HG03060 (cell line): ENCODE results near the gene PCDHGA10.
"Not testable (repeated sequence)": the region's sequence is repeated elsewhere in the genome, so short reads cannot be mapped to it uniquely, and the experiment has no call there.

Source experiments
- ATAC-seq: cut with Tn5 transposase; IDR thresholded peaks from one replicate; pipeline ENCODE4 v1.9.1; 2021; ENCODE audit warnings: low read depth, moderate number of reproducible peaks; ENCODE audit not compliant: unreplicated experiment

PCDHGA10 gene

DNA sequence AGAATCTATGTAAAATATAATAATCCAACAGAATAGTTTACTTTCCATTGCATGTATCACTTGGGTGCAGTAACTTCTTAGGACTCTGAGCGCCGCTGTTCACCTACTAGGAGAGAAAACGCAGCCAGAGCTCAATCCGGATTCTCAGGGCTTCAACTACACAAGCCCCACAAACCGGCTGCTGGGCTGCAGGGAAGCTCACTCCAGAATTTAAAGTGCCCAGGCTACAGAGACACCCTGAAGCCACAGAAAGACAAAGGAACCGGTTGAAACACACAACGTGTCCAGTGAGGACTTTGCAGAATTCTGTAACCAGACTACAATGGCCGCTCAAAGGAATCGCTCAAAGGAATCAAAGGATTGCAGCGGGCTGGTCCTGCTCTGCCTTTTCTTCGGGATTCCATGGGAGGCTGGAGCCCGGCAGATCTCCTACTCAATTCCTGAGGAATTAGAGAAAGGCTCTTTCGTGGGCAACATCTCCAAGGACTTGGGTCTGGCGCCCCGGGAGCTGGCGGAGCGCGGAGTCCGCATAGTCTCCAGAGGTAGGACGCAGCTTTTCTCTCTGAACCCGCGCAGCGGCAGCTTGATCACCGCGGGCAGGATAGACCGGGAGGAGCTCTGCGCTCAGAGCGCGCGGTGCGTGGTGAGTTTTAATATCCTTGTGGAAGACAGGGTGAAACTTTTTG, at the start of gene PCDHGA10:
Gene PCDHGA10, plus strand, starts transcription at position 134 of the 686 bp plus-strand sequence. Its CDS starts 189 bp downstream, at position 323.
- ATAC-seq = peak; percentile 85

- no peak for ATAC-seq
Observed at GRCh38 chr5:141363952-141364660, 48.7 kb upstream of the PCDHGA10 start, which contains the start of gene PCDHGA5. Gene PCDHGA5 (plus strand): TSS chr5:141364162. CDS start chr5:141364331, 169 bp downstream.

GRCh38 chr5:141366016-141366896, 46.5 kb upstream of the PCDHGA10 start:
- no peak for ATAC-seq

GRCh38 chr5:141369994-141370848, 42.6 kb upstream of the PCDHGA10 start, which contains the start of gene PCDHGB3:
Gene PCDHGB3 (plus strand): TSS chr5:141370242. CDS start chr5:141370395, 153 bp downstream.
- peak; percentile 88 for ATAC-seq

DNA sequence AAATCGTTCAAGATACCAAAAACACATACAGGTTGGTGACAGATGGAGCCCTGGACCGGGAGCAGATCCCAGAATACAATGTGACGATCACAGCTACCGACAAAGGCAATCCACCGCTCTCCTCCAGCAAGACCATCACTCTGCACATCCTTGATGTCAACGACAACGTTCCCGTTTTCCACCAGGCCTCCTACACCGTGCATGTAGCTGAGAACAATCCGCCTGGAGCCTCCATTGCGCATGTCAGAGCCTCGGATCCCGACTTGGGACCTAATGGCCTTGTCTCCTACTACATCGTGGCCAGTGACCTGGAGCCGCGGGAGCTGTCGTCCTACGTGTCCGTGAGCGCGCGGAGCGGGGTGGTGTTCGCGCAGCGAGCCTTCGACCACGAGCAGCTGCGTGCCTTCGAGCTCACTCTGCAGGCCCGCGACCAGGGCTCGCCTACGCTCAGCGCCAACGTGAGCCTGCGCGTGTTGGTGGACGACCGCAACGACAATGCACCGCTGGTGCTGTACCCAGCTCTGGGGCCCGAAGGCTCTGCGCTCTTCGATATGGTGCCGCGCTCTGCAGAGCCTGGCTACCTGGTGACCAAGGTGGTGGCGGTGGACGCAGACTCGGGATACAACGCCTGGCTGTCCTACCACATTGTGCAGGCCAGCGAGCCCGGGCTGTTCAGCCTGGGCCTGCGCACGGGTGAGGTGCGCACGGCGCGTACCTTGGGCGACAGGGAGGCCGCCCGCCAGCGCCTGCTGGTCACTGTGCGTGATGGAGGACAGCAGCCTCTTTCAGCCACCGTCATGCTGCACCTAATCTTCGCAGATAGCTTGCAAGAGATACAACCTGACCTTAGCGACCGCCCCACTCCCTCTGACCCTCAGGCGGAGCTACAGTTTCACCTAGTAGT, 41.0 kb upstream of the PCDHGA10 start:
- no peak for ATAC-seq

DNA sequence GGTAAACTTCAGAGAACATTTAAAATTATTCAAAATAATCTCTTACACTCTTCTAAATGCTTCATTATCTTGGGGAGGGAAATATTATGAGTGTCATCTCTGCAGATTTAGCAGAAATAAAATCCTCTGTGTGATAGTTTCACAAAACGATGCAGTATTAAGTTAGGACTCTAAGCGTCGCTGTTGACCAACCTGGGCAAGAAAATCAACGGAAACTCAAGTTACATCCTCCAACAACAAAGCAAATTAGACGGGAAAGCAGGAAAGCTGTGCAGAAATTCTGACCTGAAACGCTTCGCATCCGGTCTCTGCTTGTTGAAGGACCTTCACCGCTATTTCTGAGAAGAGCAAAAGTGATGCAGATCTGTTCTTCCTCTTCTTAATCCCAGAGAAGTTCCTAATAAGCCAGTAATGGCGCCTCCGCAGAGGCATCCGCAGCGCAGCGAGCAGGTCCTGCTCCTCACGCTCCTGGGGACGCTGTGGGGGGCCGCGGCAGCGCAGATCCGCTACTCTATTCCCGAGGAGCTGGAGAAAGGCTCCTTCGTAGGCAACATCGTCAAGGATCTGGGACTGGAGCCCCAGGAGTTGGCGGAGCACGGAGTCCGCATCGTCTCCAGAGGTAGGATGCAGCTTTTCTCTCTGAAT, 39.0 kb upstream of the PCDHGA10 start, which contains the start of gene PCDHGA6:
Gene PCDHGA6, plus strand, starts transcription at position 219 of the 645 bp plus-strand sequence. Its CDS starts 193 bp downstream, at position 412.
- no peak for ATAC-seq

DNA sequence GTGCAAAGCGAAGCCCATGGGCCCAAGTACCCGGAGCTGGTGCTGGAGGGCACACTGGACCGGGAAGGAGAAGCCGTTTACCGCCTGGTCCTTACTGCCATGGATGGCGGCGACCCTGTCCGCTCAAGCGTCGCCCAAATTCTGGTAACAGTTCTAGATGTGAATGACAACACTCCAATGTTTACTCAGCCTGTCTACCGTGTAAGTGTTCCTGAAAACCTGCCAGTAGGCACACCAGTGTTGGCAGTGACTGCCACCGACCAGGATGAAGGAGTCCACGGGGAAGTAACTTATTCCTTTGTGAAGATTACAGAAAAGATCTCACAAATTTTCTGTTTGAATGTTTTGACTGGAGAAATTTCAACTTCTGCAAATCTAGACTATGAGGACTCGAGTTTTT, 38.2 kb upstream of the PCDHGA10 start:
- no peak for ATAC-seq

DNA sequence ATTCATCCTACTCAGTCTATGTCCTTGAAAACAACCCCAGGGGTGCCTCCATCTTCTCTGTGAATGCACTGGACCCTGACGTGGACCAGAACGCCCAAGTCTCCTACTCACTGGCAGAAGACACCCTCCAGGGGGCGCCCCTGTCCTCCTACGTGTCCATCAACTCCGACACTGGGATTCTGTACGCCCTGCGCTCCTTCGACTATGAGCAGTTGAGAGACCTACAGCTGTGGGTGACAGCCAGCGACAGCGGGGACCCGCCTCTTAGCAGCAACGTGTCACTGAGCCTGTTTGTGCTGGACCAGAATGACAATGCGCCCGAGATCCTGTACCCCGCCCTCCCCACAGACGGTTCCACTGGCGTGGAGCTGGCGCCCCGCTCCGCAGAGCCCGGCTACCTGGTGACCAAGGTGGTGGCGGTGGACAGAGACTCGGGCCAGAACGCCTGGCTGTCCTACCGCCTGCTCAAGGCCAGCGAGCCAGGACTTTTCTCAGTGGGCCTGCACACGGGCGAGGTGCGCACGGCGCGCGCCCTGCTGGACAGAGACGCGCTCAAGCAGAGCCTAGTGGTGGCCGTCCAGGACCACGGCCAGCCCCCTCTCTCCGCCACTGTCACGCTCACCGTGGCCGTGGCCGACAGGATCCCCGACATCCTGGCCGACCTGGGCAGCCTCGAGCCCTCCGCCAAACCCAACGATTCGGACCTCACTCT, 37.2 kb upstream of the PCDHGA10 start:
- not testable (repeated sequence) for ATAC-seq

DNA sequence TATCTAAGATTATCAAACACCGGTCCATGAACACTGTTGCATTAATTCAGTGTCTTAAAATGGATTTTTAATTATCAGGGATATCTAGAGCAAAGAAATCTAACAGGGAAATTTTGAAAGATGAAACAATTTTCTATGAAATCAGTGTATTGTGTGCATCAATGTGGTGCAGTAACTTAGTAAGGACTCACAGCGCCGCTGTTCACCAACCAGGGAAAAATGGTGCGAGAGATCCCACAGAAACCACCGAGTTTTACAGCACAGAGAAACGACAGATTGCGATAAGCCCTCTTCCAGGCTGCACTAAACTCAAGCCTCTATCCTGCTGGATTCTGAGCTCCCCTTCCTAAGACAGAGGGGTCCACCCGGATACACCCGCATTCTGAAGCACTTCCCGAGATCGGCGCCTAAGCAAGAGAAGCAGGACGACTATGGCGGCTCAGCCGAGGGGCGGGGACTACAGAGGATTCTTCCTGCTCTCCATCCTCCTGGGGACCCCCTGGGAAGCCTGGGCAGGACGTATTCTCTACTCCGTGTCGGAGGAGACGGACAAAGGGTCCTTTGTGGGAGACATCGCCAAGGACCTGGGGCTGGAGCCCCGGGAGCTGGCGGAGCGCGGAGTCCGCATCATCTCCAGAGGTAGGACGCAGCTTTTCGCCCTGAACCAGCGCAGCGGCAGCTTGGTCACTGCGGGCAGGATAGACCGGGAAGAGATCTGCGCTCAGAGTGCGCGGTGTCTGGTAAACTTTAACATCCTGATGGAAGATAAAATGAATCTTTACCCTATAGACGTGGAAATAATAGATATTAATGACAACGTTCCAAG, 30.1 kb upstream of the PCDHGA10 start, which contains the start of gene PCDHGA7:
Gene PCDHGA7, plus strand, starts transcription at position 274 of the 826 bp plus-strand sequence. Its CDS starts 158 bp downstream, at position 432.
- ATAC-seq = no peak

GRCh38 chr5:141383345-141383744, 29.4 kb upstream of the PCDHGA10 start:
- ATAC-seq = no peak

GRCh38 chr5:141384471-141385267, 28.1 kb upstream of the PCDHGA10 start:
- ATAC-seq = no peak

DNA sequence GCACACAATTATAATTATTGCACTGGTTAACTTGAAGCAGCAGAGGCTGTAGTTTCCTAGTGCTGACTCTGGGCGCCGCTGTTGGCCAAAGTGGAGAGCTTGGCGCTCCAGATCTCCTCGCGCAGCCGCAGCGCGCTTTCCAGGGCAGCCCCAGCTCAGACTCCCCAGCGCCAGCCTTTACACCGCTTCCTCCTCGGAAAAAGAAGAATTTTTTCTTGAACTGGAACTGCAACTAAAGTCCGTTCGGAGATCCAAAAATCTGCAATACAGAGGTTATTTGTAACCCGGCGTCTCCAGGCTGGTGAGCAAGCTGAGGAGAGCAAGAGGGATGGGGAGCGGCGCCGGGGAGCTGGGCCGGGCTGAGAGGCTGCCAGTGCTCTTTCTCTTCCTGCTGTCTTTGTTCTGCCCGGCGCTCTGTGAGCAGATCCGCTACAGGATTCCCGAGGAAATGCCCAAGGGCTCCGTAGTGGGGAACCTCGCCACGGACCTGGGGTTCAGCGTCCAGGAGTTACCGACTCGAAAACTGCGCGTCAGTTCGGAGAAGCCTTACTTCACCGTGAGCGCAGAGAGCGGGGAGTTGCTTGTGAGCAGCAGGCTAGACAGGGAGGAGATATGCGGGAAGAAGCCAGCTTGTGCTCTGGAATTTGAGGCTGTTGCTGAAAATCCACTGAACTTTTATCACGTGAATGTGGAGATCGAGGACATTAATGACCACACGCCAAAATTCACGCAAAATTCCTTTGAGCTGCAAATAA, 25.1 kb upstream of the PCDHGA10 start, which contains the start of gene PCDHGB4:
Gene PCDHGB4, plus strand, starts transcription at position 142 of the 755 bp plus-strand sequence. Its CDS starts 187 bp downstream, at position 329.
- ATAC-seq = not testable (repeated sequence)

GRCh38 chr5:141388661-141389060, 24.1 kb upstream of the PCDHGA10 start:
- no peak for ATAC-seq

DNA sequence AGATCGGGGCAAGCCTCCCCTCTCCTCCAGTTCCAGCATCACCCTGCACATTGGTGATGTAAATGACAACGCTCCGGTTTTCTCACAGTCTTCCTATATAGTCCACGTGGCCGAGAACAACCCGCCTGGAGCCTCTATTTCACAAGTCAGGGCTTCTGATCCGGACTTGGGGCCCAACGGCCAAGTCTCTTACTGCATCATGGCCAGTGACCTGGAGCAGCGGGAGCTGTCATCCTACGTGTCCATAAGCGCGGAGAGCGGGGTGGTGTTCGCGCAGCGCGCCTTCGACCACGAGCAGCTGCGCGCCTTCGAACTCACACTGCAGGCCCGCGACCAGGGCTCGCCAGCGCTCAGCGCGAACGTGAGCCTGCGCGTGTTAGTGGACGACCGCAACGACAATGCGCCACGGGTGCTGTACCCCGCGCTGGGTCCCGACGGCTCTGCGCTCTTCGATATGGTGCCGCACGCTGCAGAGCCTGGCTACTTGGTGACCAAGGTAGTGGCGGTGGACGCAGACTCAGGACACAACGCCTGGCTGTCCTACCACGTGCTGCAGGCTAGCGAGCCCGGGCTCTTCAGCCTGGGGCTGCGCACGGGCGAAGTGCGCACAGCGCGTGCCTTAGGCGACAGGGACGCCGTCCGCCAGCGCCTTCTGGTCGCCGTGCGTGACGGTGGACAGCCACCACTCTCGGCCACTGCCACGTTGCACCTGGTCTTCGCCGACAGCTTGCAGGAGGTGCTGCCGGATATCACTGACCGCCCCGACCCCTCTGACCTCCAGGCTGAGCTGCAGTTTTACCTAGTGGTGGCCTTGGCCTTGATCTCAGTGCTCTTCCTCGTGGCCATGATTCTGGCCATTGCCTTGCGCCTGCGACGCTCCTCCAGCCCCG, 23.4 kb upstream of the PCDHGA10 start:
- ATAC-seq = no peak
